ENCODE data around the gene FHIT.
"Not testable (repeated sequence)": the region's sequence is repeated elsewhere in the genome, so short reads cannot be mapped to it uniquely, and the experiment has no call there.

Gene FHIT

DNA sequence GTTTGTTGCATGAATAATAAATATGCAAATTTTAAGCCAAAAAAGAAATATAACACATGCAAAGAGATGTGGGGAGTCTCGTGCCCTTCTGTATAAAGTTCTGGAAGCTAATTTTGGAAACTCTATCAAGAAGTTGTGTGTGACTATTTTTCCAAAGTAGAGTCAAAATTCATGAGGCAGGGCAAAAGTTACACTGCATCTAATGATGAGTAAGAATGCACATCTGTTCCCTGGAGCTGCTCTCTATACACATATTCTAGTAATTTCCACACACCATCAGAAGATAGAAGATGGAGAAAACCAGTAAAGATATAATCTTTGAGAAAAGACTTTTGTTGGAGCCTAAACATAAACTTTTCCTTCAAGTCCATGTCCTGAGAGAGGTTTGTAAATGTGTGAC is 199.6 kb downstream of the FHIT start:
- no peak overlapping the region for H3K9ac ChIP-seq (ENCODE audit: low read length)
- TF ChIP-seq EZH2phosphoT487 (IDR thresholded peaks at IDR 0.05; ENCODE audit: low read depth) (no peak), CTCF (IDR thresholded peaks at IDR 0.05; ENCODE audit: low read depth, low read length) (no peak)
- H3K4me2 ChIP-seq (ENCODE audit: low read length): no peak overlapping the region
- H3K36me3 ChIP-seq (replicated peaks; ENCODE audit: low read depth, low read length): no peaks in the 10 kb centered on the region
- no peaks in the 10 kb centered on the region for H3K79me2 ChIP-seq (ENCODE audit: low read length)
- H3K4me3 ChIP-seq (ENCODE audit: low read length): no peak overlapping the region
- no peaks in the 10 kb centered on the region for H3K4me1 ChIP-seq (ENCODE audit: low read length)
- no peaks in the 10 kb centered on the region for H4K20me1 ChIP-seq (ENCODE audit: insufficient read depth, low read length)
- H2AFZ ChIP-seq (ENCODE audit: low read depth, low read length): no peak overlapping the region
- H3K27ac ChIP-seq (ENCODE audit: low read length): no peak overlapping the region
- H3K9me3 ChIP-seq (ENCODE audit: insufficient read depth, low read length): no peaks in the 10 kb centered on the region
- no peaks in the 10 kb centered on the region for H3K27me3 ChIP-seq (ENCODE audit: low read depth, low read length)

- H4K20me1 ChIP-seq (ENCODE audit: insufficient read depth, low read length); H3K79me2 ChIP-seq (ENCODE audit: low read length); H3K36me3 ChIP-seq (replicated peaks; ENCODE audit: low read depth, low read length); H3K27ac ChIP-seq (ENCODE audit: low read length); H3K9me3 ChIP-seq (ENCODE audit: insufficient read depth, low read length); H3K4me1 ChIP-seq (ENCODE audit: low read length); H2AFZ ChIP-seq (ENCODE audit: low read depth, low read length); H3K9ac ChIP-seq (ENCODE audit: low read length); H3K4me3 ChIP-seq (ENCODE audit: low read length); H3K4me2 ChIP-seq (ENCODE audit: low read length); H3K27me3 ChIP-seq (ENCODE audit: low read depth, low read length): not testable (repeated sequence)
Measured at GRCh38 chr3:61045169-61045568, 206.1 kb downstream of the FHIT start.

DNA sequence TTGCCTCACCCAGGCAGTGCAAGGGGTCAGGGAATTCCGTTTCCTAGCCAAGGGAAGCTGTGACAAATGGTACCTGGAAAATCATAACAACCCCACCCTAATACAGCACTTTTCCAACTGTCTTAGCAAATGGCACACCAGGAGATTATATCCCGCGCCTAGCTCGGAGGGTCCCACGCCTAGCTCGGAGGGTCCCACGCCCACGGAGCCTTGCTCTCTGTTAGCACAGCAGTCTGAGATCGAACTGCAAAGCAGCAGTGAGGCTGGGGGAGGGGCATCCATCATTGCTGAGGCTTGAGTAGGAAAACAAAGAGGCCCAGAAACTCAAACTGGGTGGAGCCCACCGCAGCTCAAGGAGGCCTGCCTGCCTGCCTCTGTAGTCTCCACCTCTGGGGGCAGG is 208.1 kb downstream of the FHIT start:
- Histone ChIP-seq H3K9ac (ENCODE audit: low read length) (no peak overlapping the region), H3K27ac (ENCODE audit: low read length) (no peak overlapping the region), H3K4me2 (ENCODE audit: low read length) (no peak overlapping the region), H3K79me2 (ENCODE audit: low read length) (no peaks in the 10 kb centered on the region), H3K27me3 (ENCODE audit: low read depth, low read length) (no peaks in the 10 kb centered on the region), H3K4me3 (ENCODE audit: low read length) (no peak overlapping the region), H3K9me3 (ENCODE audit: insufficient read depth, low read length) (no peaks in the 10 kb centered on the region), H2AFZ (ENCODE audit: low read depth, low read length) (no peak overlapping the region), H4K20me1 (ENCODE audit: insufficient read depth, low read length) (no peaks in the 10 kb centered on the region), H3K4me1 (ENCODE audit: low read length) (no peaks in the 10 kb centered on the region), H3K36me3 (replicated peaks; ENCODE audit: low read depth, low read length) (no peaks in the 10 kb centered on the region)
- TF ChIP-seq CTCF (IDR thresholded peaks at IDR 0.05; ENCODE audit: low read depth, low read length) (no peak), EZH2phosphoT487 (IDR thresholded peaks at IDR 0.05; ENCODE audit: low read depth) (no peak)

DNA sequence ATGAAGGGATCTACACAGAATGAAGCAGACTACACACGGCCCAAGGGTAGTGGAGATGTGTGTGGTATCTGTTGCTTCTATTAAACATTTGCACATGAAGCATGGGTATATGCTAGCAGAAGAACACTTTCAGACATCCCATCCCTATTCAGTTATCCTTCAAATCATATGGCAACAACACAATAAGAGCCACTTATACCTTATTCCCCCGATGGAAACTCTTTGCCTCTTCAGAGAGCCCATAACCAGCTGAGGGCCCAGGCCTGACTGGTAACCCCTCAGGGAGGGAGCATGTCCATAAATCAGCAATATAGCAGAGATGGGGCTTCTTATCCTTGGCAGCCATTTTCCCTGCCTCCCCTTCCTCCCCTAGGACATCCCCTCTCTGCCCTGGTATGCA is 210.6 kb downstream of the FHIT start:
- H3K4me2 ChIP-seq (ENCODE audit: low read length): no peak overlapping the region
- H2AFZ ChIP-seq (ENCODE audit: low read depth, low read length): no peak overlapping the region
- no peaks in the 10 kb centered on the region for H3K79me2 ChIP-seq (ENCODE audit: low read length)
- H3K4me3 ChIP-seq (ENCODE audit: low read length): no peak overlapping the region
- no peaks in the 10 kb centered on the region for H3K4me1 ChIP-seq (ENCODE audit: low read length)
- no peaks in the 10 kb centered on the region for H3K27me3 ChIP-seq (ENCODE audit: low read depth, low read length)
- no peak overlapping the region for H3K27ac ChIP-seq (ENCODE audit: low read length)
- TF ChIP-seq EZH2phosphoT487 (IDR thresholded peaks at IDR 0.05; ENCODE audit: low read depth) (no peak), CTCF (IDR thresholded peaks at IDR 0.05; ENCODE audit: low read depth, low read length) (no peak)
- no peaks in the 10 kb centered on the region for H3K9me3 ChIP-seq (ENCODE audit: insufficient read depth, low read length)
- no peaks in the 10 kb centered on the region for H3K36me3 ChIP-seq (replicated peaks; ENCODE audit: low read depth, low read length)
- no peak overlapping the region for H3K9ac ChIP-seq (ENCODE audit: low read length)
- H4K20me1 ChIP-seq (ENCODE audit: insufficient read depth, low read length): no peaks in the 10 kb centered on the region

DNA sequence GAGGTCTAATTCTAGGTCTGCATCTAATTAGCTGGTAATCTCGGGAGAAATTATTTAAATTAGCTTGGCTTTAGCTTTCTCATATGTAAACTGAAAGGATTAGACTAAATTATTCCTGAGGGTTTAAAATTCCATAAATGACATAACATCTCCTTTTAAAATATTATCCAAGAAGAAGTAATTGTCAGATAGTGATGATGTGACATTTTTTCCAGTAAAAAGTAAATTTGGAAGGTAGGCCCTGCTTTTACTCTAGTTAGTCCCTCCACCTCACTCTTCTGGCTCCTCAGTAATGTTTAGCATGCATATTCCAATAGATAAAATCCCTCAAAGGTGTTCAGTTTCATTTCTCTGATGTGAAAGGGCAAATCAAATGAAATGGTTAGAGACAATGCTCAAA is 215.7 kb downstream of the FHIT start:
- Histone ChIP-seq H4K20me1 (ENCODE audit: insufficient read depth, low read length) (no peaks in the 10 kb centered on the region), H3K4me1 (ENCODE audit: low read length) (no peaks in the 10 kb centered on the region), H3K9ac (ENCODE audit: low read length) (no peak overlapping the region), H3K4me3 (ENCODE audit: low read length) (no peak overlapping the region), H3K27me3 (ENCODE audit: low read depth, low read length) (no peaks in the 10 kb centered on the region), H3K27ac (ENCODE audit: low read length) (no peak overlapping the region), H3K4me2 (ENCODE audit: low read length) (no peak overlapping the region), H3K36me3 (replicated peaks; ENCODE audit: low read depth, low read length) (no peaks in the 10 kb centered on the region), H3K9me3 (ENCODE audit: insufficient read depth, low read length) (no peaks in the 10 kb centered on the region), H3K79me2 (ENCODE audit: low read length) (no peaks in the 10 kb centered on the region), H2AFZ (ENCODE audit: low read depth, low read length) (no peak overlapping the region)
- no peak for TF ChIP-seq CTCF (IDR thresholded peaks at IDR 0.05; ENCODE audit: low read depth, low read length)
- TF ChIP-seq EZH2phosphoT487 (IDR thresholded peaks at IDR 0.05; ENCODE audit: low read depth): no peak
